HepG2 (cell line): ENCODE results near the gene ABTB2. TPM values are rescaled to one million over a fixed set of nuclear protein-coding genes. Genes with fewer than 3 reads are reported as not detected.

Experiments used
- ATAC-seq: fragments of 200-7000 bp; cut with Tn5 transposase; 3 replicates; pipeline ENCODE4 v1.9.1; 2020; ENCODE audit warnings: mild to moderate bottlenecking, moderate library complexity
- BruUV-seq: library from RNA; stranded (reverse); fragments of 400-500 nt; replicated peaks from 2 replicates; lab custom pipeline; 2021; lab: Mats Ljungman, UMichigan
- CTCF ChIA-PET: fragments of 300-600 bp; formaldehyde crosslinking; extraction: SDS; loops from one replicate; lab custom pipeline; 2021; ENCODE audit warnings: low total read pairs, inconsistent platforms, low intra/inter-chr PET ratio; lab: Yijun Ruan, JAX
- POLR2A ChIA-PET: fragments of 350-600 bp; sonication (Branson Sonifier 250); formaldehyde crosslinking; loops from one replicate; lab custom pipeline; 2020; ENCODE audit warnings: antibody characterized with exemption, inconsistent platforms; lab: Yijun Ruan, JAX
- DNase-seq: peaks from one replicate; pipeline ENCODE4 v3.0.0-alpha.2; 2015; ENCODE audit warnings: low spot score
- FAIRE-seq: peaks from 3 replicates; lab custom pipeline; 2011; peaks lifted over from hg19 to GRCh38; lab: Jason Lieb, UNC
- H2AFZ ChIP-seq: one replicate; pipeline ENCODE4 v1.6.1; 2011; ENCODE audit warnings: low read length, inconsistent platforms
- H3K27ac ChIP-seq: fragments of 300-600 bp; 3 replicates; pipeline ENCODE4 v1.8.0; 2011; ENCODE audit warnings: mixed run types, mild to moderate bottlenecking, mixed read lengths, low read length, inconsistent platforms; ENCODE audit not compliant: insufficient read depth; ENCODE audit errors: extremely low read length
- H3K27me3 ChIP-seq, 2 experiments: fragments of 200-600 bp in 1 of 2; 2 replicates in 1 of 2; 3 replicates in 1 of 2; pipeline versions ENCODE4 v1.6.0 to v1.8.0; 2011; ENCODE audit warnings: low read length in 2 of 2, mild to moderate bottlenecking in 2 of 2, moderate library complexity in 2 of 2, inconsistent platforms in 1 of 2; ENCODE audit not compliant: insufficient read depth in 2 of 2, control insufficient read depth in 1 of 2
- H3K36me3 ChIP-seq, 2 experiments: fragments of 200-600 bp in 1 of 2; replicated peaks in 1 of 2; 2 replicates in 1 of 2; 3 replicates in 1 of 2; pipeline versions ENCODE4 v1.5.1 to v1.8.0; 2011; ENCODE audit warnings: low read length in 2 of 2, inconsistent platforms in 1 of 2; ENCODE audit not compliant: insufficient read depth in 2 of 2, control insufficient read depth in 1 of 2
- H3K4me1 ChIP-seq: 2 replicates; pipeline ENCODE4 v1.5.1; 2012; ENCODE audit warnings: low read length, inconsistent platforms; ENCODE audit not compliant: insufficient read depth
- H3K4me2 ChIP-seq: 2 replicates; pipeline ENCODE4 v1.6.0; 2011; ENCODE audit warnings: low read depth, low read length, inconsistent platforms
- H3K4me3 ChIP-seq, 3 experiments: fragments of 200-600 bp in 1 of 3; sonication (generic), shearing (Covaris generic) in 1 of 3; replicated peaks in 1 of 3; 2 replicates each; pipeline ENCODE4 v1.5.1; 2011 to 2016; ENCODE audit warnings: low read length in 3 of 3, inconsistent platforms in 2 of 3, low read depth in 2 of 3, mild to moderate bottlenecking in 2 of 3, control low read depth in 1 of 3, mixed read lengths in 1 of 3; ENCODE audit not compliant: insufficient read depth in 1 of 3
- H3K79me2 ChIP-seq: one replicate; pipeline ENCODE4 v1.6.1; 2011; ENCODE audit warnings: low read length, inconsistent platforms; ENCODE audit not compliant: insufficient read depth
- H3K9ac ChIP-seq: 2 replicates; pipeline ENCODE4 v1.6.0; 2011; ENCODE audit warnings: mild to moderate bottlenecking, low read depth, low read length, inconsistent platforms; ENCODE audit not compliant: insufficient read depth
- H3K9me3 ChIP-seq: 2 replicates; pipeline ENCODE4 v1.5.1; 2012; ENCODE audit warnings: mild to moderate bottlenecking, low read length
- H4K20me1 ChIP-seq: 2 replicates; pipeline ENCODE4 v1.6.0; 2011; ENCODE audit warnings: inconsistent platforms, mild to moderate bottlenecking, low read length, moderate library complexity; ENCODE audit not compliant: insufficient read depth
- BRD4 ChIP-seq: sonication (generic); formaldehyde crosslinking; IDR thresholded peaks from 2 replicates; pipeline ENCODE4 v1.4.0; 2020; ENCODE audit warnings: missing genetic modification reagents
- GTF3A ChIP-seq: sonication (generic); formaldehyde crosslinking; conservative IDR thresholded peaks from 2 replicates; pipeline ENCODE4 v1.4.0; 2020; ENCODE audit warnings: mild to moderate bottlenecking, missing genetic modification reagents
- HMG20A ChIP-seq: IDR thresholded peaks from 2 replicates; pipeline ENCODE4 v1.6.1; 2016; ENCODE audit warnings: borderline replicate concordance
- HNF4G ChIP-seq, 2 experiments: sonication (generic) in 1 of 2; formaldehyde crosslinking in 1 of 2; IDR thresholded peaks; 2 replicates each; pipeline versions ENCODE4 v1.4.0 to v1.6.1; 2011 to 2020; ENCODE audit warnings: borderline replicate concordance in 2 of 2, low read depth in 2 of 2, mild to moderate bottlenecking in 2 of 2, low read length in 1 of 2, missing genetic modification reagents in 1 of 2, moderate library complexity in 1 of 2
- RFXAP ChIP-seq: sonication (generic); formaldehyde crosslinking; IDR thresholded peaks from 2 replicates; pipeline ENCODE4 v1.4.0; 2020; ENCODE audit warnings: missing genetic modification reagents, borderline replicate concordance
- SOX6 ChIP-seq, 2 experiments: fragments of 450-650 bp in 1 of 2; sonication (generic) in 1 of 2; formaldehyde crosslinking in 1 of 2; IDR thresholded peaks; 2 replicates each; pipeline versions ENCODE4 v1.4.0 to v1.6.1; 2017 to 2020; ENCODE audit warnings: antibody characterized with exemption in 1 of 2, mild to moderate bottlenecking in 1 of 2, missing genetic modification reagents in 1 of 2
- ZNF570 ChIP-seq: sonication (generic); formaldehyde crosslinking; IDR thresholded peaks from 2 replicates; pipeline ENCODE4 v1.4.0; 2020; ENCODE audit warnings: mild to moderate bottlenecking, missing genetic modification reagents, borderline replicate concordance
- ZNF724P ChIP-seq: sonication (generic); formaldehyde crosslinking; IDR thresholded peaks from 2 replicates; pipeline ENCODE4 v1.8.0; 2022; ENCODE audit warnings: missing genetic modification reagents, borderline replicate concordance
- WGBS: methylation state at CpG from one replicate; pipeline ENCODE4 v1.1.6; 2017; ENCODE audit warnings: low lambda C conversion rate; 5-methylcytosine and 5-hydroxymethylcytosine counted together
- in situ Hi-C: cut with HindIII; loops from 2 replicates; pipeline ENCODE4 v1.10.0; 2017; ENCODE audit warnings: low pct_unique_long_range_greater_than_20kb; ENCODE audit not compliant: extremely low pct_ligation_motif_present
- intact Hi-C: fragments of 100-400 bp; cut with micrococcal nuclease; formaldehyde crosslinking; loops from one replicate; pipeline ENCODE4 v1.10.0; 2022; ENCODE audit not compliant: unreplicated experiment
- polyA plus RNA-seq, 8 experiments: library from polyadenylated mRNA; depleted of rRNA in 3 of 8; stranded (reverse) in 7 of 8; unstranded in 1 of 8; fragments of >200 nt; fragmentation: Illumina TruSeq in 4 of 8; extraction: Trizol in 4 of 8; gene quantifications; 2 replicates each; pipeline versions ENCODE4 v1.2.1 to v1.2.3, GENCODE V29; 2011 to 2016; ENCODE audit warnings: low read depth in 4 of 8, missing spikeins in 1 of 8, mixed read lengths in 1 of 8; ENCODE audit not compliant: insufficient read depth in 1 of 8
- total RNA-seq, 5 experiments: library from RNA; depleted of rRNA; stranded (reverse); fragments of >200 nt; fragmentation: Illumina TruSeq; extraction: Trizol; gene quantifications; 2 replicates each; pipeline ENCODE4 v1.2.3, GENCODE V29; 2016; ENCODE audit warnings: low read depth in 1 of 5

The ABTB2 gene
- total and polyA plus RNA-seq, 2 of the 13 experiments (the other 11 are each of a cell fraction or from before 2014, with no cell fraction given), result 5.1 to 15.4 TPM

- no peak overlapping the region for H3K4me3 ChIP-seq
- no peaks in the 10 kb centered on the region for H3K36me3 ChIP-seq
- H3K4me1 ChIP-seq, result peaks cover 10% of the 10 kb centered on the region
- 21% methylated on average over 1 of the region's 1 CpG for WGBS
- no peak for FAIRE-seq
- TF ChIP-seq HMG20A (CRISPR knock-in tag), result no peak
- no peak for TF ChIP-seq GTF3A (CRISPR knock-in tag)
- TF ChIP-seq, all 625 proteins: peak for 0
- H4K20me1 ChIP-seq, result no peaks in the 10 kb centered on the region
- H3K4me2 ChIP-seq, result no peak overlapping the region
- no peaks in the 10 kb centered on the region for H3K79me2 ChIP-seq
- intact Hi-C loops, result no loop called here
- DNase-seq (no peak), ATAC-seq (no peak)
- BruUV-seq, result no TSS peak
- peak overlapping the region; percentile 1 for H2AFZ ChIP-seq
- POLR2A ChIA-PET, result no interaction called here
- H3K27ac ChIP-seq, result no peak overlapping the region
- CTCF ChIA-PET, result no interaction called here
- peaks cover 22% of the 10 kb centered on the region for H3K9me3 ChIP-seq
- no peaks in the 10 kb centered on the region for H3K27me3 ChIP-seq
- H3K9ac ChIP-seq, result no peak overlapping the region
- in situ Hi-C loops, result no loop called here
These were observed 21.7 kb upstream of the ABTB2 start for GRCh38 chr11:34379539-34379938.

- no TSS peak for BruUV-seq
- Histone ChIP-seq H3K9ac (no peak overlapping the region), H3K4me2 (no peak overlapping the region), H3K4me3 (no peak overlapping the region), H3K79me2 (no peaks in the 10 kb centered on the region), H3K27me3 (no peaks in the 10 kb centered on the region), H4K20me1 (no peaks in the 10 kb centered on the region), H3K4me1 (peaks cover 10% of the 10 kb centered on the region), H2AFZ (peak overlapping the region; percentile 1), H3K27ac (no peak overlapping the region), H3K36me3 (no peaks in the 10 kb centered on the region), H3K9me3 (peaks cover 22% of the 10 kb centered on the region)
- no peak for ATAC-seq
- ChIA-PET CTCF (no interaction called here), POLR2A (no interaction called here)
- in situ Hi-C loops (no loop called here), intact Hi-C loops (no loop called here)
- DNase-seq, result no peak
- 10% methylated on average over 1 of the region's 1 CpG for WGBS
- no peak for TF ChIP-seq BRD4 (CRISPR knock-in tag)
- no peak for TF ChIP-seq RFXAP (CRISPR knock-in tag)
- TF ChIP-seq ZNF724P (CRISPR knock-in tag), result no peak
- no peak for TF ChIP-seq SOX6 (IDR thresholded peaks at IDR 0.05)
- TF ChIP-seq SOX6 (CRISPR knock-in tag; IDR thresholded peaks at IDR 0.05), result no peak
- no peak for TF ChIP-seq HNF4G (IDR thresholded peaks at IDR 0.05; ENCODE audit: borderline replicate concordance, low read depth, low read length)
- TF ChIP-seq HNF4G (CRISPR knock-in tag; IDR thresholded peaks at IDR 0.05; ENCODE audit: borderline replicate concordance, low read depth), result no peak
- TF ChIP-seq ZNF570 (CRISPR knock-in tag), result no peak
- FAIRE-seq, result no peak
These were observed 21.3 kb upstream of the ABTB2 start for GRCh38 chr11:34379079-34379478.
